Measurements from ENCODE around the gene HLCS.

DNA sequence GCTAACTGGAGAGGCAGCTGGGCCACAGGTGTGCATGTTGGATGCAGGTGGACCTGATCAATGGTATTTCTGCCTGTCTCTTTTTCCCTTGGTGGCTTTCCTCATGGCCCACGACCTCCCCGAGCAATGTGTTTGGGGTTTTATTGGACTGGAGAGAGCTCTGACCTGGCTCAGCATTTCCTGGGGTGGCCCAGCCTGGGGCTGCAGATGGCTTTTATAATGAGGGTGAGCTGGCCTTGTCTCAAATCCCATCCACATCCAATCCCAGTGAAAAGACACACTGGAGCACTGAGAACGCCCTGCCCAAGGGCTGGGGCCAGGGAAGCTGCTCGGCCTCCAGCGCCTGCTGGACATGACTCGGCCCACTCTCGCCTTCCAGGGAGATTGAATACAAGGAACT is 223.5 kb downstream of the HLCS start:
- TF ChIP-seq, protein P1, sequence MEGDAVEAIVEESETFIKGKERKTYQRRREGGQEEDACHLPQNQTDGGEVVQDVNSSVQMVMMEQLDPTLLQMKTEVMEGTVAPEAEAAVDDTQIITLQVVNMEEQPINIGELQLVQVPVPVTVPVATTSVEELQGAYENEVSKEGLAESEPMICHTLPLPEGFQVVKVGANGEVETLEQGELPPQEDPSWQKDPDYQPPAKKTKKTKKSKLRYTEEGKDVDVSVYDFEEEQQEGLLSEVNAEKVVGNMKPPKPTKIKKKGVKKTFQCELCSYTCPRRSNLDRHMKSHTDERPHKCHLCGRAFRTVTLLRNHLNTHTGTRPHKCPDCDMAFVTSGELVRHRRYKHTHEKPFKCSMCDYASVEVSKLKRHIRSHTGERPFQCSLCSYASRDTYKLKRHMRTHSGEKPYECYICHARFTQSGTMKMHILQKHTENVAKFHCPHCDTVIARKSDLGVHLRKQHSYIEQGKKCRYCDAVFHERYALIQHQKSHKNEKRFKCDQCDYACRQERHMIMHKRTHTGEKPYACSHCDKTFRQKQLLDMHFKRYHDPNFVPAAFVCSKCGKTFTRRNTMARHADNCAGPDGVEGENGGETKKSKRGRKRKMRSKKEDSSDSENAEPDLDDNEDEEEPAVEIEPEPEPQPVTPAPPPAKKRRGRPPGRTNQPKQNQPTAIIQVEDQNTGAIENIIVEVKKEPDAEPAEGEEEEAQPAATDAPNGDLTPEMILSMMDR (IDR thresholded peaks at IDR 0.05) = no peak
- no peak for TF ChIP-seq EP300 (IDR thresholded peaks at IDR 0.05)

All from sigmoid colon (tissue), 4 donors.